ENCODE measurements around the gene SIK2.

Gene SIK2

GRCh38 chr11:111659201-111660115 is 57.2 kb downstream of the SIK2 start:
- no peak for TF ChIP-seq CTCF (IDR thresholded peaks at IDR 0.05; ENCODE audit: extremely low read depth, insufficient read depth, missing control alignments)
- DNase-seq (ENCODE audit: low spot score): no peak
- in situ Hi-C loops (cut with MboI; ENCODE audit: low pct_unique_long_range_greater_than_20kb, low sequenced_read_pairs, unreplicated experiment): no loop called here

GRCh38 chr11:111660822-111661221 is 58.6 kb downstream of the SIK2 start:
- TF ChIP-seq CTCF (IDR thresholded peaks at IDR 0.05; ENCODE audit: extremely low read depth, insufficient read depth, missing control alignments): no peak
- in situ Hi-C loops (cut with MboI; ENCODE audit: low pct_unique_long_range_greater_than_20kb, low sequenced_read_pairs, unreplicated experiment): no loop called here
- DNase-seq (ENCODE audit: low spot score): no peak

GRCh38 chr11:111663820-111664219 is 61.6 kb downstream of the SIK2 start:
- in situ Hi-C loops (cut with MboI; ENCODE audit: low pct_unique_long_range_greater_than_20kb, low sequenced_read_pairs, unreplicated experiment): no loop called here
- no peak for DNase-seq (ENCODE audit: low spot score)
- TF ChIP-seq CTCF (IDR thresholded peaks at IDR 0.05; ENCODE audit: extremely low read depth, insufficient read depth, missing control alignments): no peak

GRCh38 chr11:111665777-111666176 is 63.5 kb downstream of the SIK2 start:
- DNase-seq (ENCODE audit: low spot score): no peak
- in situ Hi-C loops (cut with MboI; ENCODE audit: low pct_unique_long_range_greater_than_20kb, low sequenced_read_pairs, unreplicated experiment): no loop called here
- no peak for TF ChIP-seq CTCF (IDR thresholded peaks at IDR 0.05; ENCODE audit: extremely low read depth, insufficient read depth, missing control alignments)

- DNase-seq (ENCODE audit: low spot score): no peak
- TF ChIP-seq CTCF (IDR thresholded peaks at IDR 0.05; ENCODE audit: extremely low read depth, insufficient read depth, missing control alignments): no peak
- in situ Hi-C loops (cut with MboI; ENCODE audit: low pct_unique_long_range_greater_than_20kb, low sequenced_read_pairs, unreplicated experiment): no loop called here
Observed at GRCh38 chr11:111668980-111669379, 66.7 kb downstream of the SIK2 start.

GRCh38 chr11:111671383-111671782 is 69.1 kb downstream of the SIK2 start:
- no peak for TF ChIP-seq CTCF (IDR thresholded peaks at IDR 0.05; ENCODE audit: extremely low read depth, insufficient read depth, missing control alignments)
- in situ Hi-C loops (cut with MboI; ENCODE audit: low pct_unique_long_range_greater_than_20kb, low sequenced_read_pairs, unreplicated experiment): no loop called here
- no peak for DNase-seq (ENCODE audit: low spot score)
